HPDE6-E6E7 (cell line): ENCODE results near the gene HLA-E.
"Not testable (repeated sequence)": the region's sequence is repeated elsewhere in the genome, so short reads cannot be mapped to it uniquely, and the experiment has no call there.

ENCODE experiments used
- DNase-seq: peaks from one replicate; pipeline ENCODE4 v3.0.0; 2011; ENCODE audit warnings: missing footprints; ENCODE audit errors: extremely low spot score

HLA-E gene

GRCh38 chr6:30507849-30508827, 18.8 kb downstream of the HLA-E start:
- DNase-seq, result no peak

- DNase-seq, result no peak
Observed at GRCh38 chr6:30508890-30509736, 19.8 kb downstream of the HLA-E start.

GRCh38 chr6:30510419-30511168, 21.3 kb downstream of the HLA-E start:
- no peak for DNase-seq

GRCh38 chr6:30511169-30511546, 21.8 kb downstream of the HLA-E start:
- DNase-seq, result no peak

GRCh38 chr6:30513451-30513850, 24.1 kb downstream of the HLA-E start:
- DNase-seq, result no peak

- no peak for DNase-seq
Observed at GRCh38 chr6:30515106-30515505, 25.8 kb downstream of the HLA-E start.

GRCh38 chr6:30515944-30516753, 26.8 kb downstream of the HLA-E start:
- DNase-seq, result peak; percentile 78

GRCh38 chr6:30516754-30517076, 27.4 kb downstream of the HLA-E start:
- not testable (repeated sequence) for DNase-seq

GRCh38 chr6:30517767-30518504, 28.6 kb downstream of the HLA-E start:
- not testable (repeated sequence) for DNase-seq

GRCh38 chr6:30518505-30519145, 29.3 kb downstream of the HLA-E start:
- not testable (repeated sequence) for DNase-seq

GRCh38 chr6:30520522-30520921, 31.2 kb downstream of the HLA-E start:
- DNase-seq, result no peak

- DNase-seq, result peak; percentile 71
Observed at GRCh38 chr6:30521082-30521481, 31.8 kb downstream of the HLA-E start.

- DNase-seq, result not testable (repeated sequence)
Observed at GRCh38 chr6:30521952-30522351, 32.6 kb downstream of the HLA-E start.

- not testable (repeated sequence) for DNase-seq
Observed at GRCh38 chr6:30526444-30526843, 37.1 kb downstream of the HLA-E start.

- DNase-seq, result not testable (repeated sequence)
Observed at GRCh38 chr6:30529349-30529875, 40.1 kb downstream of the HLA-E start.

GRCh38 chr6:30530014-30530413, 40.7 kb downstream of the HLA-E start:
- DNase-seq, result no peak

GRCh38 chr6:30533460-30534294, 44.4 kb downstream of the HLA-E start:
- DNase-seq, result no peak

- DNase-seq, result no peak
Observed at GRCh38 chr6:30537931-30538330, 48.6 kb downstream of the HLA-E start.
